ENCODE results near the gene EEPD1.

DNA sequence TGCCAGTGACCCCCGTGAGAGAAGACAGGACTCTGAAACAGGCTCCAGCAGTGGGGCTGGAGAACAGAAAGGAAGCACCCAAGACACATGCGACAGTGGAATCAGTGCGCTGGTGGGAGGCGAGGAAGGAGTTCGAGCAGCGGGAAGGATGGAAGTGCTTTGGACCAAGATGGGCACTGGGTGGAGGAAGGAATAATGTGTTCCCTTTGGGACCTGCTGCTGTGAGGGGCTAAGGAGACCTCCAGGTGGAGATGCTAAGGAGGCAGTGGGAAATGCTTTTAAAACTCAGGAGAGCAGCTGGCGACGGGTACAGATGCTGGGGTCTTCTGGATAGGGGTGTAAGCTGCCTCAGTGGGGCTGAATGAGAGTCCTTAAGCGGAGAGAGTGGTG is 126.9 kb downstream of the EEPD1 start:
- TF ChIP-seq CTCF (IDR thresholded peaks at IDR 0.05): no peak
- TF ChIP-seq POLR2A (IDR thresholded peaks at IDR 0.05): no peak

Data from Peyer's patch (tissue), 4 donors.